Mesothelial cell of epicardium (in vitro differentiated cells): ENCODE results near the gene RXRA. TPM values are rescaled to one million over a fixed set of nuclear protein-coding genes. Genes with fewer than 3 reads are reported as not detected.

Source experiments
- DNase-seq, 2 experiments: peaks; one replicate each; pipeline ENCODE4 v3.0.0; 2021; ENCODE audit warnings: low spot score in 2 of 2; ENCODE audit not compliant: unreplicated experiment in 2 of 2
- H3K27ac Mint-ChIP-seq: 2 replicates; pipeline ENCODE4 v1.8.0; 2021; ENCODE audit warnings: mixed read lengths
- H3K27me3 Mint-ChIP-seq: 2 replicates; pipeline ENCODE4 v1.8.0; 2021; ENCODE audit warnings: low read depth, mixed read lengths
- H3K36me3 Mint-ChIP-seq: 2 replicates; pipeline ENCODE4 v1.8.0; 2021; ENCODE audit warnings: mixed read lengths
- H3K4me1 Mint-ChIP-seq: 2 replicates; pipeline ENCODE4 v1.8.0; 2021; ENCODE audit warnings: mixed read lengths
- H3K4me3 Mint-ChIP-seq: 2 replicates; pipeline ENCODE4 v1.8.0; 2021; ENCODE audit warnings: mild to moderate bottlenecking, moderate library complexity, mixed read lengths
- H3K9me3 Mint-ChIP-seq: 2 replicates; pipeline ENCODE4 v1.8.0; 2021; ENCODE audit warnings: mixed read lengths
- total RNA-seq: library from RNA; stranded (reverse); gene quantifications from 3 replicates; pipeline ENCODE4 v1.2.1, GENCODE V29; 2021
- TF ChIP-seq, protein P1 (sequence below): fragments of 200-600 bp; sonication (generic); IDR thresholded peaks from one replicate; pipeline ENCODE4 v1.5.0; 2021; ENCODE audit warnings: antibody characterized with exemption; ENCODE audit not compliant: unreplicated experiment

RXRA gene
- total RNA-seq, 1 donor from 2014 or later = 45.0 TPM

DNA sequence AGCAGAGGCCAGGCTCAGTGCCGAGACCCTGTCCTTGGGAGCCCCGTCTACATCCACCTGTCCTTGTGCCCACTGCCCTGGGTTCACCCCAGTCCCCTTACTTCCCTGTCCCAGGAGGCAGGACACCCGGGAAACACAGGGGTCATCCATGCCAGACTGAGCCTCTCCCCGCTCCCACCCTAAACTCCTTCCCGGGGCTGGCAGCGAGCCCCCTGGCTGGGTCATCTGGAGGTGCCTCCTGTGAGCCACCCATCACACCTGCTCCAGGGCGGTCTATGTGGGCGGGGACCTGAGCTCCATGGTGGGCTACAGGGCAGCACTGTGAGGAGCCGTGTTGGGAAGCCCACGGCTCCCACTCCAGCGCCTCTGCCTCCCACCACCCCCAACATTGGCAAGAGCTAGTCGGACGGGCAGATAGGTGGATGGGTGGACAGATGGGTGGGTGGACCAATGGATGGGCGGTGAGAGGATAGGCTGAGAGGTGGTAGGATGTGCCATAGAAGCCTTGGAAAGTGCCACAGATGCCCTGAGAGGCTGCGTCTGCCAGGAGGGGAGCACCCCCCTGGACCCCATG is 42.5 kb upstream of the RXRA start:
- no peaks in the 10 kb centered on the region for H3K9me3 Mint-ChIP-seq

DNA sequence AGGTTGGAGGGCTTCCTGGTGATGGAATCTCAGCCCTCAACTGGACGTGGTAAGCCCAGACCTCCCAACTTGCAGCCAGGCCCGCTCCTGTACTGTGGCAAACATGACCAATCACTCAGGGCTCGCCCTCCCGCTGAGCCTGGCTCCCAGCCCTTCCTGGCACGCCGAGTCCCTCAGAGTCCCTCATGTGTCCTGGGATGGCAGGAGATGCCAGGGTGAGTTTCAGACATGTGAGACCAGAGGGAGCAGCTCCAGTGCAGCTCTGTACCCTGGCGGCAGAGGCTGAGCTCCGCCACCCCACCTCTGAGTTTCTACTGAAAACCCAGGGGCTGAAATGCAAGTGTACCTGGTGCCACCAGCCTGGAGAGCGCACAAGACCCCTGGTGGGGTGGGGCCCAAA is 42.0 kb upstream of the RXRA start:
- Mint-ChIP-seq H3K36me3 (no peaks in the 10 kb centered on the region), H3K27ac (no peak overlapping the region), H3K27me3 (peaks cover 40% of the 10 kb centered on the region), H3K9me3 (no peaks in the 10 kb centered on the region), H3K4me1 (peaks cover 12% of the 10 kb centered on the region), H3K4me3 (no peak overlapping the region)
- TF ChIP-seq, protein P1, sequence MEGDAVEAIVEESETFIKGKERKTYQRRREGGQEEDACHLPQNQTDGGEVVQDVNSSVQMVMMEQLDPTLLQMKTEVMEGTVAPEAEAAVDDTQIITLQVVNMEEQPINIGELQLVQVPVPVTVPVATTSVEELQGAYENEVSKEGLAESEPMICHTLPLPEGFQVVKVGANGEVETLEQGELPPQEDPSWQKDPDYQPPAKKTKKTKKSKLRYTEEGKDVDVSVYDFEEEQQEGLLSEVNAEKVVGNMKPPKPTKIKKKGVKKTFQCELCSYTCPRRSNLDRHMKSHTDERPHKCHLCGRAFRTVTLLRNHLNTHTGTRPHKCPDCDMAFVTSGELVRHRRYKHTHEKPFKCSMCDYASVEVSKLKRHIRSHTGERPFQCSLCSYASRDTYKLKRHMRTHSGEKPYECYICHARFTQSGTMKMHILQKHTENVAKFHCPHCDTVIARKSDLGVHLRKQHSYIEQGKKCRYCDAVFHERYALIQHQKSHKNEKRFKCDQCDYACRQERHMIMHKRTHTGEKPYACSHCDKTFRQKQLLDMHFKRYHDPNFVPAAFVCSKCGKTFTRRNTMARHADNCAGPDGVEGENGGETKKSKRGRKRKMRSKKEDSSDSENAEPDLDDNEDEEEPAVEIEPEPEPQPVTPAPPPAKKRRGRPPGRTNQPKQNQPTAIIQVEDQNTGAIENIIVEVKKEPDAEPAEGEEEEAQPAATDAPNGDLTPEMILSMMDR = no peak
- no peak for DNase-seq

More for the DNA sequence above, 42.5 kb upstream of the RXRA start:
- Mint-ChIP-seq H3K27me3 (peaks cover 37% of the 10 kb centered on the region), H3K4me3 (no peak overlapping the region), H3K4me1 (peaks cover 12% of the 10 kb centered on the region), H3K27ac (no peak overlapping the region), H3K36me3 (no peaks in the 10 kb centered on the region)
- TF ChIP-seq, protein P1 = no peak
- DNase-seq = no peak

DNA sequence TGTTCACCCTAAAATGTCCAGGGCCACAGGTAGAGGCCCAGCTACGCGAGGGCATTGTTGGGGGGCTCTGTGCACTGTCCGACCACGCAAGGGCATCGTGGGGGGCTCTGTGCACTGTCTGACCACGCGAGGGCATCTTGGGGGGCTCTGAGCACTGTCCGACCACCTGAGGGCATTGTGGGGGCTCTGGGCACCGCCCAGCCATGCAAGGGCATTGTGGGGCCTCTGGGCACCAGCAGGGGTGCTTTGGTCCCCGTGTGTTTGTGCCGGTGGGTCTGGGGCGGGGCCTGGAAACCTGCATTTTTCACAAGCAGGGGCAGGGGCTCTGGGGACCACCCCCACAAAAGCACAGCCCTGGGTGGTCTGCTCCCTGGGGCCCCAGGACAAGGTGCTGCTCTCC is 41.5 kb upstream of the RXRA start:
- Mint-ChIP-seq H3K36me3 (no peaks in the 10 kb centered on the region), H3K9me3 (no peaks in the 10 kb centered on the region), H3K4me3 (no peak overlapping the region), H3K4me1 (peaks cover 12% of the 10 kb centered on the region), H3K27ac (no peak overlapping the region), H3K27me3 (peaks cover 45% of the 10 kb centered on the region)
- TF ChIP-seq, protein P1 = no peak
- DNase-seq = no peak

DNA sequence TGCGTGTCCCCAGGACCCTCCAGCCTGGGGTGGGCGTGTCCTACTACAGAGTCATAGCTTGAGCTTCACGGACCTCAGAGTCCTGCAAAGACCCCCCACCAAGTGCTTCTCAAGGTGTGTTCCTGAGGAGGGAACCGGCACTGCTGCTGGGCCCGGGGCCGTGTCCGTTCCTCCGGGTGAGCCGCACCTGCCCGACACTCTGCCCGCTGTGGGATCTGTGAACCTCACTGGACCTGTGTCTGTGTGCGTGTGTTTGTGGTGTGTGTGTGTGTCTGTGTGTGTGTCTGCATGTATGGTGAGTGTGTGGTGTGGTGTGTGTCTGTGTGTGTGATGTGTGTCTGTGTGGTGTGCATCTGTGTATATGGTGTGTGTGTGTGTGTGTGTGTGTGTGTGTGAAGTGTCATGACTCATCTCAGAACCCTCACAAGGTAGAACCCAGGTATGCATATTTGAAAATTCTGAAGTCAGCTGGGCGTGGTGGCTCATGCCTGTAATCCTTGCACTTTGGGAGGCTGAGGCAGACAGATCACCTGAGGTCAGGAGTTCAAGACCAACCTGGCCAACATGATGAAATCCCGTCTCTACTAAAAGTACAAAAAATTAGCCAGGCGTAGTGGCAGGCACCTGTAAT is 40.9 kb upstream of the RXRA start:
- Mint-ChIP-seq H3K4me3 (no peak overlapping the region), H3K4me1 (peaks cover 12% of the 10 kb centered on the region), H3K27me3 (peaks cover 46% of the 10 kb centered on the region), H3K27ac (no peak overlapping the region), H3K36me3 (no peaks in the 10 kb centered on the region), H3K9me3 (no peaks in the 10 kb centered on the region)
- no peak for DNase-seq
- TF ChIP-seq, protein P1 = no peak

DNA sequence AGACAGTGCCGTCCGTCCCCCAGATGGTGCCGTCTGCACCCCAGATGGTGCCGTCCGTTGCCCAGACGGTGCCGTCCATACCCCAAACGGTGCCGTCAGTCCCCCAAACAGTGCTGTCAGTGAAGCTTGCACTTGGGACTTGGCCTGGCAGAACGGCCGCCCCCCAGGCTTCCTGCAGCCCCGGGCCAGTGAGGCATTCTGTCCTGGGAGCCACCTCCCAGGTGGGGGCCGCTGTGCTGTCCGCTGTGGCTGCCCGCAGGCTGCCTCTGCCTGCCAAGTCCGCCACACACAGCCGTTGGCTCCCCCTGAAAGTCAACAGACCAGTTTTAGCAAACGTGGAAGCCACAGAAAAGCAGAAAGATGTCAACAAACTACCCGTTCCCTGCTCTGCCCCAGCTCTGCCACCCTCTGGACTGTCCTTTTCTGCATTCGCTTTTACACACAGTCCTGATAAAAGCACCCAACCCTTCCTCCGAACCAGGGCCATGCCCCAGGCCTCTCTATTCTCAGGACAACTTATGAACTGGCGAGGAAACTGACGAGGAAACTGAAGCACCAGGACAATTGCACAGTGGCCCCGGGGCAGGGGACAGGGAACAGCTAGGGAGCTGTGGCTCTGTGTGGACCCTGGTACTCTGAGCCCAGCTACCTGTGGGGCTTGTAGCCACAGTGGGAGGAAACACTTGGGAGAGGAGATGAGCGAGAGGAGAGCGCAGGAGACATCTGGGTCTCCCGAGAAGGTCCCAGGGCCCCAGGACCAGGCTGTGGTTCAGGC is 39.6 kb upstream of the RXRA start:
- Mint-ChIP-seq H3K4me3 (no peak overlapping the region), H3K27me3 (peaks cover 39% of the 10 kb centered on the region), H3K27ac (no peak overlapping the region), H3K36me3 (no peaks in the 10 kb centered on the region), H3K9me3 (no peaks in the 10 kb centered on the region), H3K4me1 (peaks cover 12% of the 10 kb centered on the region)
- DNase-seq = no peak
- TF ChIP-seq, protein P1 = no peak
